Measurements from ENCODE around the gene PLCB1.

GRCh38 chr20:8322662-8323217, 190.7 kb downstream of the PLCB1 start:
- TF ChIP-seq CTCF (conservative IDR thresholded peaks at IDR 0.05; ENCODE audit: low read depth in 2 of 2) (no peak), EZH2phosphoT487 (IDR thresholded peaks at IDR 0.05; ENCODE audit: unreplicated experiment) (no peak)
